Measurements from ENCODE around the gene CCDC182. TPM values are rescaled to one million over a fixed set of nuclear protein-coding genes. Genes with fewer than 3 reads are reported as not detected.
A peak's percentile ranks its signal among the peaks of the same experiment; 100 is the strongest.

The CCDC182 gene
- total and polyA plus RNA-seq, 2 of the 13 experiments (the other 11 are each of a cell fraction or from before 2014, with no cell fraction given) = not detected

- no peak overlapping the region for H2AFZ ChIP-seq (ENCODE audit: low read length)
- FAIRE-seq (no peak), ATAC-seq (no peak), DNase-seq (ENCODE audit: low spot score) (no peak)
- no peaks in the 10 kb centered on the region for H4K20me1 ChIP-seq (ENCODE audit: insufficient read depth, low read length)
- TF ChIP-seq SETDB1 (CRISPR knock-in tag; IDR thresholded peaks at IDR 0.05; ENCODE audit: borderline replicate concordance) = no peak
- no peak for TF ChIP-seq TEAD3 (CRISPR knock-in tag; optimal IDR thresholded peaks at IDR 0.05; ENCODE audit: borderline replicate concordance)
- CTCF ChIA-PET (ENCODE audit: low intra/inter-chr PET ratio, low total read pairs) = interaction anchor here (1.9 kb wide), 1 partner anchor 492 kb away, joined by 5 read pairs; no protein-coding TSS in a partner anchor
- H3K9me3 ChIP-seq (ENCODE audit: low read length) = no peaks in the 10 kb centered on the region
- H3K27ac ChIP-seq (ENCODE audit: extremely low read length, insufficient read depth, low read length) = no peak overlapping the region
- H3K4me3 ChIP-seq (replicated peaks in 1 of 3; ENCODE audit: insufficient read depth in 1 of 3, low read depth in 2 of 3, low read length in 3 of 3) = no peak overlapping the region
- POLR2A ChIA-PET = no interaction called here
- H3K36me3 ChIP-seq (replicated peaks in 1 of 2; ENCODE audit: control insufficient read depth in 1 of 2, insufficient read depth in 2 of 2, low read length in 2 of 2) = no peaks in the 10 kb centered on the region
- WGBS (ENCODE audit: low lambda C conversion rate) = 62% methylated on average over 3 of the region's 3 CpGs
- no peaks in the 10 kb centered on the region for H3K4me1 ChIP-seq (ENCODE audit: insufficient read depth, low read length)
- no peak overlapping the region for H3K9ac ChIP-seq (ENCODE audit: insufficient read depth, low read depth, low read length)
- H3K79me2 ChIP-seq (ENCODE audit: insufficient read depth, low read length) = no peaks in the 10 kb centered on the region
- no TSS peak for BruUV-seq (replicated peaks)
- peaks cover 2 to 32% of the 10 kb centered on the region in 2 experiments; a peak in 3 of 5 replicates for H3K27me3 ChIP-seq (ENCODE audit: control insufficient read depth in 1 of 2, insufficient read depth in 2 of 2, low read length in 2 of 2)
- H3K4me2 ChIP-seq (ENCODE audit: low read depth, low read length) = no peak overlapping the region
- intact Hi-C loops (cut with micrococcal nuclease; ENCODE audit: unreplicated experiment) = no loop called here
- in situ Hi-C loops (cut with HindIII; ENCODE audit: extremely low pct_ligation_motif_present, low pct_unique_long_range_greater_than_20kb) = loop anchor here (5.0 kb wide), 1 partner anchor 598 kb away; no protein-coding TSS in a partner anchor
These were observed 9.9 kb downstream of the CCDC182 start for GRCh38 chr17:57735230-57735629.

- BruUV-seq (replicated peaks) = no TSS peak
These were observed 12.0 kb downstream of the CCDC182 start for GRCh38 chr17:57733085-57733484.

More at GRCh38 chr17:57733085-57733484, 12.0 kb downstream of the CCDC182 start:
- Histone ChIP-seq H2AFZ (ENCODE audit: low read length) (no peak overlapping the region), H3K79me2 (ENCODE audit: insufficient read depth, low read length) (no peaks in the 10 kb centered on the region), H3K4me3 (replicated peaks in 1 of 3; ENCODE audit: insufficient read depth in 1 of 3, low read depth in 2 of 3, low read length in 3 of 3) (no peak overlapping the region), H3K9ac (ENCODE audit: insufficient read depth, low read depth, low read length) (no peak overlapping the region), H3K4me2 (ENCODE audit: low read depth, low read length) (no peak overlapping the region), H3K27me3 (ENCODE audit: control insufficient read depth in 1 of 2, insufficient read depth in 2 of 2, low read length in 2 of 2) (peaks cover 4 to 44% of the 10 kb centered on the region in 2 experiments; a peak in 3 of 5 replicates), H3K4me1 (ENCODE audit: insufficient read depth, low read length) (no peaks in the 10 kb centered on the region), H3K36me3 (replicated peaks in 1 of 2; ENCODE audit: control insufficient read depth in 1 of 2, insufficient read depth in 2 of 2, low read length in 2 of 2) (no peaks in the 10 kb centered on the region), H4K20me1 (ENCODE audit: insufficient read depth, low read length) (no peaks in the 10 kb centered on the region), H3K9me3 (ENCODE audit: low read length) (no peaks in the 10 kb centered on the region), H3K27ac (ENCODE audit: extremely low read length, insufficient read depth, low read length) (no peak overlapping the region)
- WGBS (ENCODE audit: low lambda C conversion rate) = 64% methylated on average over 2 of the region's 2 CpGs
- DNase-seq (ENCODE audit: low spot score) (no peak), ATAC-seq (no peak), FAIRE-seq (no peak)
- intact Hi-C loops (cut with micrococcal nuclease; ENCODE audit: unreplicated experiment) = no loop called here
- TF ChIP-seq MAFF (IDR thresholded peaks at IDR 0.05; ENCODE audit: low read depth, low read length) (peak; percentile 82), POLR2A (IDR thresholded peaks at IDR 0.05; ENCODE audit: insufficient read depth in 1 of 2, low read depth in 2 of 2, low read length in 2 of 2) (no peak), ZHX2 (IDR thresholded peaks at IDR 0.05; ENCODE audit: low read depth) (no peak), ZHX2 (CRISPR knock-in tag; IDR thresholded peaks at IDR 0.05; ENCODE audit: borderline replicate concordance) (no peak), ZGPAT (CRISPR knock-in tag; IDR thresholded peaks at IDR 0.05) (no peak), ZSCAN21 (CRISPR knock-in tag; IDR thresholded peaks at IDR 0.05; ENCODE audit: borderline replicate concordance) (no peak), MAFK (conservative IDR thresholded peaks at IDR 0.05 in 1 of 2, IDR thresholded peaks at IDR 0.05 in 1 of 2; ENCODE audit: low read length in 2 of 2) (peak; percentile 84 to 86), SMAD9 (CRISPR knock-in tag; IDR thresholded peaks at IDR 0.05) (no peak)
- CTCF ChIA-PET (ENCODE audit: low intra/inter-chr PET ratio, low total read pairs) = no interaction called here
- POLR2A ChIA-PET = no interaction called here
- in situ Hi-C loops (cut with HindIII; ENCODE audit: extremely low pct_ligation_motif_present, low pct_unique_long_range_greater_than_20kb) = no loop called here

Measured in HepG2 (cell line).